Measurements from ENCODE around the gene GDF10. TPM values are rescaled to one million over a fixed set of nuclear protein-coding genes. Genes with fewer than 3 reads are reported as not detected.

Gene GDF10
- total and polyA plus RNA-seq, 2 donors (not counting 1 experiment from before 2014, with no cell fraction given), result not detected

DNA sequence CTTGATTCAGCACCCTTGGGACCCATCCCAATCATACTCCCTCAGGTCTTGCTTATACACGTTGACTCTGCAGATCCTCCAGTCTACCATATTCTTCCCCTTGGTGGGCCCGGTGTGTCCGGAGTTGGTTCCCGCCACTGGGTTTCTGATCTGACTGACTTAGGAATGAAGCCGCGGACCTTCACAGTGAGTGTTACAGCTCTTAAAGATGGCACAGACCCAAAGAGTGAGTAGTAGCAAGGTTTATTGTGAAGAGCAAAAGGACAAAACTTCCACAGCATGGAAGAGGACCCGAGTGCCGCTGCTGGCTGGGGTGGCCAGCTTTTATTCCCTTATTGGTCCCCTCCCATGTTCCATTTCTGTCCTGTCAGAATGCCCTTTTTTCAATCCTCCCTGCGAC, 5.9 kb upstream of the GDF10 start:
- no peak overlapping the region for H3K4me2 ChIP-seq (replicated peaks; ENCODE audit: low read depth, low read length, poor library complexity, severe bottlenecking)
- H4K20me1 ChIP-seq (ENCODE audit: control insufficient read depth, insufficient read depth, low read length, poor library complexity, severe bottlenecking), result no peaks in the 10 kb centered on the region
- H3K4me1 ChIP-seq (ENCODE audit: control insufficient read depth in 2 of 2, insufficient read depth in 2 of 2, low read length in 2 of 2), result no peaks in the 10 kb centered on the region
- H3K4me1 Mint-ChIP-seq, result no peaks in the 10 kb centered on the region
- no peaks in the 10 kb centered on the region for H3K36me3 ChIP-seq (replicated peaks in 1 of 2; ENCODE audit: control extremely low read depth in 1 of 2, control insufficient read depth in 1 of 2, extremely low read depth in 1 of 2, insufficient read depth in 2 of 2, low read length in 1 of 2)
- no peak overlapping the region for H3K9ac ChIP-seq (ENCODE audit: low read length)
- DNase-seq, result no peak
- no peak overlapping the region for H3K27ac Mint-ChIP-seq
- no peaks in the 10 kb centered on the region for H3K79me2 ChIP-seq (ENCODE audit: control insufficient read depth, insufficient read depth, low read length)
- H3K27ac ChIP-seq (ENCODE audit: low read length in 2 of 2), result no peak overlapping the region
- H3K4me3 Mint-ChIP-seq, result no peak overlapping the region
- H2AFZ ChIP-seq (ENCODE audit: insufficient read depth, low read depth, low read length, poor library complexity, severe bottlenecking), result no peak overlapping the region
- H3K27me3 Mint-ChIP-seq, result peaks cover 30% of the 10 kb centered on the region
- WGBS (ENCODE audit: insufficient coverage), result 96% methylated on average over 6 of the region's 9 CpGs
- H3K27me3 ChIP-seq (replicated peaks in 1 of 4; ENCODE audit: control extremely low read depth in 1 of 4, control insufficient read depth in 3 of 4, insufficient read depth in 4 of 4, low read length in 3 of 4), result peaks cover 0 to 7% (median 2%) of the 10 kb centered on the region in 4 experiments
- H3K4me3 ChIP-seq (ENCODE audit: control extremely low read depth in 1 of 5, extremely low read depth in 1 of 5, insufficient read depth in 1 of 5, low read depth in 2 of 5, low read length in 4 of 5), result no peak overlapping the region
- POLR2A ChIA-PET, result no interaction called here
- no peak for TF ChIP-seq EZH2 (IDR thresholded peaks at IDR 0.05; ENCODE audit: borderline replicate concordance, insufficient read depth, low read depth, low read length, poor library complexity, severe bottlenecking)
- TF ChIP-seq, protein P1, sequence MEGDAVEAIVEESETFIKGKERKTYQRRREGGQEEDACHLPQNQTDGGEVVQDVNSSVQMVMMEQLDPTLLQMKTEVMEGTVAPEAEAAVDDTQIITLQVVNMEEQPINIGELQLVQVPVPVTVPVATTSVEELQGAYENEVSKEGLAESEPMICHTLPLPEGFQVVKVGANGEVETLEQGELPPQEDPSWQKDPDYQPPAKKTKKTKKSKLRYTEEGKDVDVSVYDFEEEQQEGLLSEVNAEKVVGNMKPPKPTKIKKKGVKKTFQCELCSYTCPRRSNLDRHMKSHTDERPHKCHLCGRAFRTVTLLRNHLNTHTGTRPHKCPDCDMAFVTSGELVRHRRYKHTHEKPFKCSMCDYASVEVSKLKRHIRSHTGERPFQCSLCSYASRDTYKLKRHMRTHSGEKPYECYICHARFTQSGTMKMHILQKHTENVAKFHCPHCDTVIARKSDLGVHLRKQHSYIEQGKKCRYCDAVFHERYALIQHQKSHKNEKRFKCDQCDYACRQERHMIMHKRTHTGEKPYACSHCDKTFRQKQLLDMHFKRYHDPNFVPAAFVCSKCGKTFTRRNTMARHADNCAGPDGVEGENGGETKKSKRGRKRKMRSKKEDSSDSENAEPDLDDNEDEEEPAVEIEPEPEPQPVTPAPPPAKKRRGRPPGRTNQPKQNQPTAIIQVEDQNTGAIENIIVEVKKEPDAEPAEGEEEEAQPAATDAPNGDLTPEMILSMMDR (IDR thresholded peaks at IDR 0.05), result no peak
- H3K9me3 Mint-ChIP-seq (ENCODE audit: insufficient read depth), result no peaks in the 10 kb centered on the region
- CTCF ChIA-PET, result no interaction called here
- H3K9me3 ChIP-seq (ENCODE audit: control extremely low read depth in 1 of 3, control insufficient read depth in 2 of 3, insufficient read depth in 1 of 3, low read length in 2 of 3), result no peaks in the 10 kb centered on the region
- no peak for ATAC-seq (ENCODE audit: low read depth)
- intact Hi-C loops (cut with micrococcal nuclease), result no loop called here

DNA sequence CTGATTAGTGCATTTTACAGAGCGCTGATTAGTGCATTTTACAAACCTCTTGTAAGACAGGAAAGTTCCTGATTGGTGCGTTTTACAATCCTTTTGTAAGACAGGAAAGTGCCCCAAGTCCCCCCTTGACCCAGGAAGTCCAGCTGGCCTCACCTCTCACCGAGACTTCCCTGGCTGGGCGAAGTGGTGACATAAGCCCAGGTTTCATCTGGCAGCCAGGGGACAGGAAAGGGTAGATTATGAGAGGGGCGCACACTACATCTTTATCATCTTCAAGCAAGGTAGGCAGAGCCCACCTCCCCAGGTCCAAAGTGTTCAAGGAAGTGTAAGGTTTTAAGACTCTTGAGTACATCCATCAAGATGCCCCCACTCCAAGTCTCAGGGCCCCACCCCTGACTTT, 5.5 kb upstream of the GDF10 start:
- POLR2A ChIA-PET, result no interaction called here
- Histone ChIP-seq H3K4me1 (ENCODE audit: control insufficient read depth in 2 of 2, insufficient read depth in 2 of 2, low read length in 2 of 2) (no peaks in the 10 kb centered on the region), H3K36me3 (replicated peaks in 1 of 2; ENCODE audit: control extremely low read depth in 1 of 2, control insufficient read depth in 1 of 2, extremely low read depth in 1 of 2, insufficient read depth in 2 of 2, low read length in 1 of 2) (no peaks in the 10 kb centered on the region), H3K4me2 (replicated peaks; ENCODE audit: low read depth, low read length, poor library complexity, severe bottlenecking) (no peak overlapping the region), H2AFZ (ENCODE audit: insufficient read depth, low read depth, low read length, poor library complexity, severe bottlenecking) (no peak overlapping the region), H3K79me2 (ENCODE audit: control insufficient read depth, insufficient read depth, low read length) (no peaks in the 10 kb centered on the region), H3K27ac (ENCODE audit: low read length in 2 of 2) (no peak overlapping the region), H3K27me3 (replicated peaks in 1 of 4; ENCODE audit: control extremely low read depth in 1 of 4, control insufficient read depth in 3 of 4, insufficient read depth in 4 of 4, low read length in 3 of 4) (peaks cover 0 to 9% (median 3%) of the 10 kb centered on the region in 4 experiments), H3K4me3 (ENCODE audit: control extremely low read depth in 1 of 5, extremely low read depth in 1 of 5, insufficient read depth in 1 of 5, low read depth in 2 of 5, low read length in 4 of 5) (no peak overlapping the region), H4K20me1 (ENCODE audit: control insufficient read depth, insufficient read depth, low read length, poor library complexity, severe bottlenecking) (no peaks in the 10 kb centered on the region), H3K9ac (ENCODE audit: low read length) (no peak overlapping the region), H3K9me3 (ENCODE audit: control extremely low read depth in 1 of 3, control insufficient read depth in 2 of 3, insufficient read depth in 1 of 3, low read length in 2 of 3) (no peaks in the 10 kb centered on the region)
- intact Hi-C loops (cut with micrococcal nuclease), result no loop called here
- H3K27me3 Mint-ChIP-seq, result peaks cover 34% of the 10 kb centered on the region
- TF ChIP-seq EZH2 (IDR thresholded peaks at IDR 0.05; ENCODE audit: borderline replicate concordance, insufficient read depth, low read depth, low read length, poor library complexity, severe bottlenecking), result no peak
- TF ChIP-seq, protein P1 (IDR thresholded peaks at IDR 0.05), result no peak
- CTCF ChIA-PET, result no interaction called here
- H3K4me3 Mint-ChIP-seq, result no peak overlapping the region
- no peak overlapping the region for H3K27ac Mint-ChIP-seq
- WGBS (ENCODE audit: insufficient coverage), result 83% methylated on average over 1 of the region's 5 CpGs
- ATAC-seq (ENCODE audit: low read depth) (no peak), DNase-seq (no peak)
- no peaks in the 10 kb centered on the region for H3K4me1 Mint-ChIP-seq
- no peaks in the 10 kb centered on the region for H3K9me3 Mint-ChIP-seq (ENCODE audit: insufficient read depth)
